Activated CD4-positive, alpha-beta memory T cell treated with anti-CD3 and anti-CD28 coated beads for 36 hours (primary cell): ENCODE data around the gene PIEZO2. TPM values are rescaled to one million over a fixed set of nuclear protein-coding genes. Genes with fewer than 3 reads are reported as not detected.
"Not testable (repeated sequence)": the region's sequence is repeated elsewhere in the genome, so short reads cannot be mapped to it uniquely, and the experiment has no call there.

Experiments
- CTCF ChIA-PET: fragments of 350-600 bp; sonication (Branson Sonifier 250); formaldehyde crosslinking; loops from one replicate; lab custom pipeline; 2021; ENCODE audit warnings: antibody characterized with exemption, inconsistent platforms; lab: Charles Lee
- POLR2A ChIA-PET: fragments of 350-600 bp; sonication (Branson Sonifier 250); formaldehyde crosslinking; loops from one replicate; lab custom pipeline; 2021; ENCODE audit warnings: antibody characterized with exemption; lab: Charles Lee
- DNase-seq: peaks from one replicate; pipeline ENCODE4 v3.0.0-alpha.2; 2020
- H3K27ac Mint-ChIP-seq: one replicate; pipeline ENCODE4 v1.8.0; 2021; ENCODE audit warnings: mixed read lengths
- H3K27me3 Mint-ChIP-seq: one replicate; pipeline ENCODE4 v1.8.0; 2021; ENCODE audit warnings: mixed read lengths
- H3K36me3 Mint-ChIP-seq: one replicate; pipeline ENCODE4 v1.8.0; 2021; ENCODE audit warnings: mixed read lengths
- H3K4me1 Mint-ChIP-seq: one replicate; pipeline ENCODE4 v1.8.0; 2021; ENCODE audit warnings: low read depth, mixed read lengths
- H3K4me3 Mint-ChIP-seq: one replicate; pipeline ENCODE4 v1.8.0; 2021; ENCODE audit warnings: mild to moderate bottlenecking, mixed read lengths
- H3K9me3 Mint-ChIP-seq: one replicate; pipeline ENCODE4 v1.8.0; 2021; ENCODE audit warnings: mixed read lengths
- intact Hi-C: fragments of 100-400 bp; cut with micrococcal nuclease; formaldehyde crosslinking; loops from one replicate; pipeline ENCODE4 v1.15.1; 2023
- total RNA-seq, 2 experiments: library from RNA; stranded (reverse); gene quantifications; one replicate each; pipeline ENCODE4 v1.2.3, GENCODE V29; 2021

Gene PIEZO2
- total RNA-seq, 2 experiments from 2014 or later, result not detected

GRCh38 chr18:10936176-10937053 is 213.0 kb downstream of the PIEZO2 start:
- CTCF ChIA-PET, result no interaction called here
- H3K4me1 Mint-ChIP-seq, result no peaks in the 10 kb centered on the region
- H3K27ac Mint-ChIP-seq, result no peak overlapping the region
- DNase-seq, result no peak
- H3K4me3 Mint-ChIP-seq, result no peak overlapping the region
- H3K27me3 Mint-ChIP-seq, result no peaks in the 10 kb centered on the region
- H3K36me3 Mint-ChIP-seq, result no peaks in the 10 kb centered on the region
- intact Hi-C loops, result no loop called here
- POLR2A ChIA-PET, result interaction anchor here (0.6 kb wide), 1 partner anchor 9 kb away, joined by 3 read pairs; no protein-coding TSS in a partner anchor
- H3K9me3 Mint-ChIP-seq, result no peaks in the 10 kb centered on the region

GRCh38 chr18:10935588-10935987 is 213.8 kb downstream of the PIEZO2 start:
- H3K4me3 Mint-ChIP-seq, result no peak overlapping the region
- H3K27ac Mint-ChIP-seq, result no peak overlapping the region
- no peaks in the 10 kb centered on the region for H3K9me3 Mint-ChIP-seq
- intact Hi-C loops, result no loop called here
- no peaks in the 10 kb centered on the region for H3K4me1 Mint-ChIP-seq
- H3K36me3 Mint-ChIP-seq, result no peaks in the 10 kb centered on the region
- H3K27me3 Mint-ChIP-seq, result no peaks in the 10 kb centered on the region
- no peak for DNase-seq
- CTCF ChIA-PET, result no interaction called here
- POLR2A ChIA-PET, result interaction anchor here (0.6 kb wide), 1 partner anchor 10 kb away, joined by 3 read pairs; no protein-coding TSS in a partner anchor

GRCh38 chr18:10933648-10934047 is 215.7 kb downstream of the PIEZO2 start:
- H3K27ac Mint-ChIP-seq, H3K36me3 Mint-ChIP-seq, H3K27me3 Mint-ChIP-seq, DNase-seq, H3K9me3 Mint-ChIP-seq, H3K4me3 Mint-ChIP-seq, intact Hi-C loops, H3K4me1 Mint-ChIP-seq: not testable (repeated sequence)
- ChIA-PET CTCF (interaction anchor here (0.6 kb wide), 1 partner anchor 1021 kb away, joined by 3 read pairs; no protein-coding TSS in a partner anchor), POLR2A (interaction anchor here (0.6 kb wide), 1 partner anchor 24 kb away, joined by 3 read pairs; no protein-coding TSS in a partner anchor)

- intact Hi-C loops, result no loop called here
- CTCF ChIA-PET, result no interaction called here
- Mint-ChIP-seq H3K4me1 (no peaks in the 10 kb centered on the region), H3K9me3 (no peaks in the 10 kb centered on the region), H3K36me3 (no peaks in the 10 kb centered on the region), H3K27me3 (no peaks in the 10 kb centered on the region), H3K4me3 (no peak overlapping the region), H3K27ac (no peak overlapping the region)
- DNase-seq, result no peak
- POLR2A ChIA-PET, result no interaction called here
These were observed 219.3 kb downstream of the PIEZO2 start for GRCh38 chr18:10930076-10930475.

GRCh38 chr18:10928772-10929373 is 220.5 kb downstream of the PIEZO2 start:
- Mint-ChIP-seq H3K36me3 (no peaks in the 10 kb centered on the region), H3K4me1 (no peaks in the 10 kb centered on the region), H3K27ac (no peak overlapping the region), H3K9me3 (no peaks in the 10 kb centered on the region), H3K27me3 (no peaks in the 10 kb centered on the region), H3K4me3 (no peak overlapping the region)
- CTCF ChIA-PET, result no interaction called here
- POLR2A ChIA-PET, result no interaction called here
- intact Hi-C loops, result no loop called here
- no peak for DNase-seq

- Mint-ChIP-seq H3K4me3 (no peak overlapping the region), H3K9me3 (no peaks in the 10 kb centered on the region), H3K4me1 (no peaks in the 10 kb centered on the region), H3K27me3 (no peaks in the 10 kb centered on the region), H3K36me3 (no peaks in the 10 kb centered on the region), H3K27ac (no peak overlapping the region)
- ChIA-PET POLR2A (no interaction called here), CTCF (no interaction called here)
- no peak for DNase-seq
- intact Hi-C loops, result no loop called here
These were observed 221.2 kb downstream of the PIEZO2 start for GRCh38 chr18:10928011-10928771.

GRCh38 chr18:10927286-10927992 is 221.9 kb downstream of the PIEZO2 start:
- H3K27ac Mint-ChIP-seq, result no peak overlapping the region
- ChIA-PET POLR2A (no interaction called here), CTCF (no interaction called here)
- no peaks in the 10 kb centered on the region for H3K27me3 Mint-ChIP-seq
- H3K4me3 Mint-ChIP-seq, result no peak overlapping the region
- no peaks in the 10 kb centered on the region for H3K36me3 Mint-ChIP-seq
- H3K4me1 Mint-ChIP-seq, result no peaks in the 10 kb centered on the region
- intact Hi-C loops, result no loop called here
- no peaks in the 10 kb centered on the region for H3K9me3 Mint-ChIP-seq
- DNase-seq, result no peak

- no peak for DNase-seq
- no peaks in the 10 kb centered on the region for H3K4me1 Mint-ChIP-seq
- POLR2A ChIA-PET, result no interaction called here
- H3K36me3 Mint-ChIP-seq, result no peaks in the 10 kb centered on the region
- H3K4me3 Mint-ChIP-seq, result no peak overlapping the region
- CTCF ChIA-PET, result no interaction called here
- H3K27me3 Mint-ChIP-seq, result no peaks in the 10 kb centered on the region
- intact Hi-C loops, result no loop called here
- no peaks in the 10 kb centered on the region for H3K9me3 Mint-ChIP-seq
- H3K27ac Mint-ChIP-seq, result no peak overlapping the region
These were observed 222.7 kb downstream of the PIEZO2 start for GRCh38 chr18:10926621-10927161.

GRCh38 chr18:10924290-10924689 is 225.1 kb downstream of the PIEZO2 start:
- DNase-seq, result no peak
- no peaks in the 10 kb centered on the region for H3K36me3 Mint-ChIP-seq
- no peaks in the 10 kb centered on the region for H3K27me3 Mint-ChIP-seq
- intact Hi-C loops, result no loop called here
- H3K4me3 Mint-ChIP-seq, result no peak overlapping the region
- no peaks in the 10 kb centered on the region for H3K9me3 Mint-ChIP-seq
- no peak overlapping the region for H3K27ac Mint-ChIP-seq
- ChIA-PET CTCF (no interaction called here), POLR2A (no interaction called here)
- no peaks in the 10 kb centered on the region for H3K4me1 Mint-ChIP-seq

GRCh38 chr18:10923551-10924070 is 225.8 kb downstream of the PIEZO2 start:
- no peaks in the 10 kb centered on the region for H3K27me3 Mint-ChIP-seq
- POLR2A ChIA-PET, result no interaction called here
- intact Hi-C loops, result no loop called here
- CTCF ChIA-PET, result no interaction called here
- H3K27ac Mint-ChIP-seq, result no peak overlapping the region
- no peaks in the 10 kb centered on the region for H3K36me3 Mint-ChIP-seq
- H3K4me3 Mint-ChIP-seq, result no peak overlapping the region
- H3K4me1 Mint-ChIP-seq, result no peaks in the 10 kb centered on the region
- H3K9me3 Mint-ChIP-seq, result no peaks in the 10 kb centered on the region
- no peak for DNase-seq

- Mint-ChIP-seq H3K27me3 (no peaks in the 10 kb centered on the region), H3K27ac (no peak overlapping the region), H3K4me1 (no peaks in the 10 kb centered on the region), H3K9me3 (no peaks in the 10 kb centered on the region), H3K36me3 (no peaks in the 10 kb centered on the region), H3K4me3 (no peak overlapping the region)
- intact Hi-C loops, result no loop called here
- ChIA-PET POLR2A (no interaction called here), CTCF (no interaction called here)
- no peak for DNase-seq
These were observed 226.2 kb downstream of the PIEZO2 start for GRCh38 chr18:10923141-10923540.
